DND-41 (cell line): ENCODE data around the gene GPC4.

Experiments
- CTCF ChIP-seq: IDR thresholded peaks from 2 replicates; pipeline ENCODE4 v1.5.1; 2012; ENCODE audit warnings: borderline replicate concordance, low read length, moderate library complexity, mild to moderate bottlenecking; ENCODE audit not compliant: poor library complexity, severe bottlenecking; ENCODE audit errors: extremely low read depth
- EZH2 ChIP-seq: IDR thresholded peaks from 3 replicates; pipeline ENCODE4 v1.6.1; 2012; ENCODE audit warnings: borderline replicate concordance, low read depth, mild to moderate bottlenecking, moderate library complexity, low read length, inconsistent platforms; ENCODE audit not compliant: severe bottlenecking

GRCh38 chrX:133380711-133381619, 34.3 kb downstream of the GPC4 start:
- TF ChIP-seq EZH2 (no peak), CTCF (no peak)
